Measurements from ENCODE around the gene RTN1. TPM values are rescaled to one million over a fixed set of nuclear protein-coding genes. Genes with fewer than 3 reads are reported as not detected.

RTN1 gene
- total and polyA plus RNA-seq, 12 donors, result 0.40 to 5.5 (median 0.91) TPM

DNA sequence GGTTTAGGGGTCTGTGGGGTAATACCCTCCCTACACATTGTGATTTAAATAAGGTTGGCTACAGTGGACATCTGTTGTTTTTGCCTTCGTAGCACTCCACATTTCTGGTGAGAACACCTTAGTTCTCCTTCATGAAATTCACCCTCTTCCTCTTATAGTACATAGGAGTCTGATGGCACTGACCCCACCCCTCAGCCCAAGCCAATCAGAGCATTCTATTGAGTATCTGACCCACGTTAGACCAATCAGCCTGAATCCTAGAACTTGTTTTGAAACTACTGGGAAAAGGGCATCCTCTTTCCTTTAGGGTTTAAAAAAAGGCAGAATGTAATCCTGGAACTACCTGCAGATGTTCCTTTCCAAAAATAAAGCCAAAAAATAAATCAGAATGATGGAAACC lies 33.6 kb upstream of the RTN1 start:
- H3K4me1 ChIP-seq, result no peaks in the 10 kb centered on the region
- ATAC-seq (no peak), DNase-seq (no peak)
- H3K9me3 ChIP-seq, result peaks cover 0 to 12% (median 0%) of the 10 kb centered on the region in 11 donors
- 54 to 55% methylated on average over 2 of the region's 2 CpGs for WGBS, 2 donors
- no peak overlapping the region for H3K27ac ChIP-seq
- intact Hi-C loops (cut with DNase I), result no loop called here
- H3K36me3 ChIP-seq, result no peaks in the 10 kb centered on the region
- peaks cover 0 to 6% (median 0%) of the 10 kb centered on the region in 7 donors for H3K27me3 ChIP-seq
- no peak overlapping the region for H3K4me3 ChIP-seq
- TF ChIP-seq, protein P1, sequence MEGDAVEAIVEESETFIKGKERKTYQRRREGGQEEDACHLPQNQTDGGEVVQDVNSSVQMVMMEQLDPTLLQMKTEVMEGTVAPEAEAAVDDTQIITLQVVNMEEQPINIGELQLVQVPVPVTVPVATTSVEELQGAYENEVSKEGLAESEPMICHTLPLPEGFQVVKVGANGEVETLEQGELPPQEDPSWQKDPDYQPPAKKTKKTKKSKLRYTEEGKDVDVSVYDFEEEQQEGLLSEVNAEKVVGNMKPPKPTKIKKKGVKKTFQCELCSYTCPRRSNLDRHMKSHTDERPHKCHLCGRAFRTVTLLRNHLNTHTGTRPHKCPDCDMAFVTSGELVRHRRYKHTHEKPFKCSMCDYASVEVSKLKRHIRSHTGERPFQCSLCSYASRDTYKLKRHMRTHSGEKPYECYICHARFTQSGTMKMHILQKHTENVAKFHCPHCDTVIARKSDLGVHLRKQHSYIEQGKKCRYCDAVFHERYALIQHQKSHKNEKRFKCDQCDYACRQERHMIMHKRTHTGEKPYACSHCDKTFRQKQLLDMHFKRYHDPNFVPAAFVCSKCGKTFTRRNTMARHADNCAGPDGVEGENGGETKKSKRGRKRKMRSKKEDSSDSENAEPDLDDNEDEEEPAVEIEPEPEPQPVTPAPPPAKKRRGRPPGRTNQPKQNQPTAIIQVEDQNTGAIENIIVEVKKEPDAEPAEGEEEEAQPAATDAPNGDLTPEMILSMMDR (IDR thresholded peaks at IDR 0.05), result no peak

DNA sequence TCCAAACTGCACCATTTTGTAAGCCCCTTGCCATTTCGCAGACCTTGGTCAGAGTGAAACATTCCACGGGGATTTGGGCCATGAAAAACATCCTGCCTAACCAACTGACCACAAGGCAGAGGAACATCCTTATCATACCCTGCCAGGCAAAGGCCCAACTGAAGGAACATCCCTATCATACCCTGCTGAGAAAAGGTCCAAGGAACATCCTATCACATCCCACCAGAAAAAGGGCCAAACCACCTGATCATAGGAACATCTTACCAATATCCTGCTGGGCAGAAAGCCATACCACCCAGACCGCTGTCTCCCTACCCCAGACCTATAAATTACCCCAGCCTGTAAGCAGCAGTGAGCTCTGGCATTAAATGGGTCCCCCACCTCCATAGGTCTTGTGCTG lies 30.0 kb upstream of the RTN1 start:
- ATAC-seq, result no peak
- intact Hi-C loops (cut with DNase I), result no loop called here

DNA sequence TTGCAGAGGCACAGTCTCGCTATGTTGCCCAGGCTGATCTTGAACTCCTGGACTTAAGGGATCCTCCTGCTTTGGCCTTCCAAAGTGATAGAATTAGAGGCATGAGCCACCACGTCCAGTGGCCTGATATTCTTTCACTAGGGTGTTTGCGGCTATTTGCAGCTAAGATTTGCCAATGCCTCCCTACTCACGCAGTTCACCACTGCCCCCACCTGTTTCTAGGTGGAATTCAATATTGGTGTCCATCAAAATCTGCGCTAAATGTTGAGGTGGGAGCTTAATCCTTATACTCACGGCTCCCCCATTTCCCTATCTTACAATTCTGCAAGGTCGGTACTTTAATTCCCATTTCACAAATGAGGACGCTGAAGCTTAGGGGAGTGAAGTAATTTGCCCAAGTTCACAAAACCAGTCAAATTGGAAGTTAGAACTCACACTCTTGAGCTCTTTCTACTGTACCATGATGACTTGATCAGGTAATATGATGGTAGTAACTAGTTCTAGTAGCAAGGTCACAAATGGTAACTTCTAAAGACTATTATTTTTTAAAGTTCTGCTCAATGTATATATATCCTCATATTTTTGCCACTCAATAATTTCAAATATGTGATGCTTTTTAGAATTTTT lies 27.3 kb upstream of the RTN1 start:
- DNase-seq, result no peak
- no peaks in the 10 kb centered on the region for H3K36me3 ChIP-seq
- H3K4me3 ChIP-seq, result no peak overlapping the region
- peaks cover 0 to 12% (median 0%) of the 10 kb centered on the region in 11 donors for H3K9me3 ChIP-seq
- TF ChIP-seq, protein P1 (IDR thresholded peaks at IDR 0.05), result peak in 6 of 9 donors; percentile 16 to 42 (median 36)
- H3K4me1 ChIP-seq, result no peaks in the 10 kb centered on the region
- no peak overlapping the region for H3K27ac ChIP-seq
- 29 to 33% methylated on average over 8 of the region's 8 CpGs for WGBS, 2 donors
- peaks cover 0 to 13% (median 3%) of the 10 kb centered on the region in 7 donors for H3K27me3 ChIP-seq
- intact Hi-C loops (cut with DNase I), result no loop called here
- no peak for ATAC-seq

More for the DNA sequence above, 30.0 kb upstream of the RTN1 start:
- H3K4me3 ChIP-seq, result no peak overlapping the region
- TF ChIP-seq, protein P1 (IDR thresholded peaks at IDR 0.05), result no peak
- H3K27me3 ChIP-seq, result peaks cover 0 to 17% (median 3%) of the 10 kb centered on the region in 7 donors
- no peaks in the 10 kb centered on the region for H3K4me1 ChIP-seq
- no peak for DNase-seq
- no peak overlapping the region for H3K27ac ChIP-seq
- 68 to 82% methylated on average over 3 of the region's 3 CpGs for WGBS, 2 donors
- no peaks in the 10 kb centered on the region for H3K36me3 ChIP-seq
- peaks cover 0 to 12% (median 0%) of the 10 kb centered on the region in 11 donors for H3K9me3 ChIP-seq

DNA sequence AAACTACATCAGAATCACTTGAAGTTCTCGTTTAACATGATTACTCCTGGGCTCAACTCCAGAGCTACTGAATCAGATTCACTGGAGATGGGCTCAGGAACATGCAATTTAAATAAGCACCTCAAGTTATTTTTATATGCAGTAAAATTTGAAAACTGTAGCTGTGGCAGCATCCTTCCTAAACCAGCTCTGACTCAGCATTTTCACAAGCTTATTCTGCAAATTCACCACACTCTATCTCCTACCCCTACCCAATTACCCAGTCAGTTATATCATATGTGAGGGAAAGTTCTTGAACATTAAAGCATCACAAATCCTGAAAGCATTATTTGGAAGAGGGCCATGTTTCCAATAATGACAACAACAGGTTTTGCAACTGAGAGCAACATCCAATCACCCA lies 25.1 kb upstream of the RTN1 start:
- Histone ChIP-seq H3K4me3 (no peak overlapping the region), H3K27me3 (peaks cover 0 to 15% (median 3%) of the 10 kb centered on the region in 7 donors), H3K9me3 (no peaks in the 10 kb centered on the region), H3K4me1 (no peaks in the 10 kb centered on the region), H3K27ac (no peak overlapping the region), H3K36me3 (no peaks in the 10 kb centered on the region)
- DNase-seq (no peak), ATAC-seq (no peak)
- TF ChIP-seq, protein P1 (IDR thresholded peaks at IDR 0.05), result no peak
- 48 to 62% methylated on average over 1 of the region's 1 CpG for WGBS, 2 donors
- intact Hi-C loops (cut with DNase I), result no loop called here
